ENCODE results near the gene ARNT2.

ARNT2 gene

DNA sequence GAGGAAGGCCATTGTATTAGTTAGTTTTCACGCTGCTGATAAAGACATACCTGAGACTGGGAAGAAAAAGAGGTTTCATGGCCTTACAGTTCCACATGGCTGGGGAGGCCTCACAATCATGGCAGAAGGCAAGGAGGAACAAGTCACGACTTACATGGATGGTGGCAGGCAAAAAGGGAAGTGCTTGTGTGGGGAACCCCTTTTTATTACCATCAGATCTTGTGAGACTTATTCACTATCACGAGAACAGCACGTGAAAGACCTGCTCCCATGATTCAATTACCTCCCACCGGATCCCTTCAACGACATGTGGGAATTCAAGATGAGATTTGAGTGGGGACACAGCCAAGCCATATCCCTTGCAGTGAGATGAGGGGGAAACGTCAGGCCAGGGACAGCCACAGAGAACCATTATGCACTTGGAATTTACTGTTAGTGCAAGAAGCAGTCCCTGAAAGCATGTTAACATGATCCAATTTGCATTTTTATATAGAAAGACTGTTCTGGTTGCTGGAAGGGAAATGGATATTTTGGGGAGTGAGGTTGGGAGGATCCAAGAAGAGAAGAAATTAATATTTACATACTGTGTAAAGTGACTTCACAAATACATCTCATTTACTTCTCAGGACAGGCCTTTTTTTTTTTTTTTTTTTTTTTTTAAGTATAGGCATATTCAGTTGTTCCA lies 87.1 kb downstream of the ARNT2 start:
- H3K4me3 ChIP-seq (ENCODE audit: low read depth, low read length) = no peak overlapping the region
- TF ChIP-seq, protein P1, sequence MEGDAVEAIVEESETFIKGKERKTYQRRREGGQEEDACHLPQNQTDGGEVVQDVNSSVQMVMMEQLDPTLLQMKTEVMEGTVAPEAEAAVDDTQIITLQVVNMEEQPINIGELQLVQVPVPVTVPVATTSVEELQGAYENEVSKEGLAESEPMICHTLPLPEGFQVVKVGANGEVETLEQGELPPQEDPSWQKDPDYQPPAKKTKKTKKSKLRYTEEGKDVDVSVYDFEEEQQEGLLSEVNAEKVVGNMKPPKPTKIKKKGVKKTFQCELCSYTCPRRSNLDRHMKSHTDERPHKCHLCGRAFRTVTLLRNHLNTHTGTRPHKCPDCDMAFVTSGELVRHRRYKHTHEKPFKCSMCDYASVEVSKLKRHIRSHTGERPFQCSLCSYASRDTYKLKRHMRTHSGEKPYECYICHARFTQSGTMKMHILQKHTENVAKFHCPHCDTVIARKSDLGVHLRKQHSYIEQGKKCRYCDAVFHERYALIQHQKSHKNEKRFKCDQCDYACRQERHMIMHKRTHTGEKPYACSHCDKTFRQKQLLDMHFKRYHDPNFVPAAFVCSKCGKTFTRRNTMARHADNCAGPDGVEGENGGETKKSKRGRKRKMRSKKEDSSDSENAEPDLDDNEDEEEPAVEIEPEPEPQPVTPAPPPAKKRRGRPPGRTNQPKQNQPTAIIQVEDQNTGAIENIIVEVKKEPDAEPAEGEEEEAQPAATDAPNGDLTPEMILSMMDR (IDR thresholded peaks at IDR 0.05; ENCODE audit: low read depth, low read length) = no peak

DNA sequence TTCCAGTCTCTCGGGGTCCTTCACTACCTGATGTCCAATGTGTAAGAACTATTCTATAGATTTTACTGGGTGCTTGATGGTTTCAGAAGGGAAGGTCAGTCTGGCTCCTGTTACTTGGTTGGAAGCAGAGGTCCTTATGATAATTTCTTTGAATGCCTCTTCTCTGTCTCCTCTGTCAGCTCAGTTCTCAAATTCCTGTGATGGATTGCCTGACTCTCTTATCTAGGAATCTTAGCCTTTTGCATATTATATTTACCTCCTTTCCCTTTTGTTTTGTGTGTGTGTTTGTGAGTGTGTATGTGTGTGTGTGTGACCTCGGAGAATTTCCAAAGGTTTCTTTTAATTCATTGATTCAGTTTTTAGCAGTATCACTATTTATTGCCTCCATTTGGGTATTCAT lies 88.2 kb downstream of the ARNT2 start:
- TF ChIP-seq, protein P1 (IDR thresholded peaks at IDR 0.05; ENCODE audit: low read depth, low read length) = no peak
- no peak overlapping the region for H3K4me3 ChIP-seq (ENCODE audit: low read depth, low read length)

DNA sequence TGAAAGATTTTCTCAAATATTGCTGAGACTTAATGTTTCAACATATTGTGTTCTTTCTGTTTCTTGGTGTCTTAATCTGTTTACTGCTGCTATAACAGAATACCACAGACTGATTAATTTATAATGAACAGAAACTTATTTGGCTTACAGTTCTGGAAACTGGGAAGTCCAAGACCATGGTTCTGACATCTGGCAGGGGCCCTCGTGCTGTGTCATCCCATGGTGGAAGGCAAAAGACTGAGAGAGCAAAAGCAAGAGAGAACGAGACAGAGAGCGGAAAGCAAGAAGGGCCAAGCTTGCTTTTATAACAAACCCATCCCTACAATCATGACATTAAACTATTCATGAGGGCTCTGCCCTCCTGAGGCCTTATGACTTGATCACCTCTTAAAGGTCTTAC lies 88.7 kb downstream of the ARNT2 start:
- H3K4me3 ChIP-seq (ENCODE audit: low read depth, low read length) = no peak overlapping the region
- TF ChIP-seq, protein P1 (IDR thresholded peaks at IDR 0.05; ENCODE audit: low read depth, low read length) = no peak

GRCh38 chr15:80494351-80494751 lies 90.2 kb downstream of the ARNT2 start:
- TF ChIP-seq, protein P1 (IDR thresholded peaks at IDR 0.05; ENCODE audit: low read depth, low read length) = no peak
- H3K4me3 ChIP-seq (ENCODE audit: low read depth, low read length) = no peak overlapping the region

- TF ChIP-seq, protein P1 (IDR thresholded peaks at IDR 0.05; ENCODE audit: low read depth, low read length) = no peak
- no peak overlapping the region for H3K4me3 ChIP-seq (ENCODE audit: low read depth, low read length)
These were observed 90.6 kb downstream of the ARNT2 start for GRCh38 chr15:80494756-80495155.

- no peak overlapping the region for H3K4me3 ChIP-seq (ENCODE audit: low read depth, low read length)
- TF ChIP-seq, protein P1 (IDR thresholded peaks at IDR 0.05; ENCODE audit: low read depth, low read length) = no peak
These were observed 91.3 kb downstream of the ARNT2 start for GRCh38 chr15:80495401-80495942.

GRCh38 chr15:80496096-80496495 lies 91.9 kb downstream of the ARNT2 start:
- no peak overlapping the region for H3K4me3 ChIP-seq (ENCODE audit: low read depth, low read length)
- TF ChIP-seq, protein P1 (IDR thresholded peaks at IDR 0.05; ENCODE audit: low read depth, low read length) = no peak
